A549 (cell line): ENCODE data around the gene BCL11B. TPM values are rescaled to one million over a fixed set of nuclear protein-coding genes. Genes with fewer than 3 reads are reported as not detected.

ENCODE experiments used
- ATAC-seq, 2 experiments: fragments of 200-7000 bp in 1 of 2; fragments of >200 bp in 1 of 2; cut with Nextera tagmentation in 1 of 2; cut with Tn5 transposase in 1 of 2; 3 replicates each; pipeline versions ENCODE4 v1.8.0 to v1.9.1; 2018 to 2020; ENCODE audit warnings: mild to moderate bottlenecking in 1 of 2, moderate library complexity in 1 of 2
- CTCF ChIA-PET: fragments of 300-600 bp; sonication (Branson Sonifier 250); formaldehyde crosslinking; extraction: SDS; loops from one replicate; lab custom pipeline; 2021; ENCODE audit warnings: antibody characterized with exemption, inconsistent platforms; lab: Yijun Ruan, JAX
- POLR2A ChIA-PET: fragments of 350-600 bp; formaldehyde crosslinking; extraction: SDS; loops from one replicate; lab custom pipeline; 2021; ENCODE audit warnings: antibody characterized with exemption, inconsistent platforms; lab: Yijun Ruan, JAX
- DNase-seq, 2 experiments: peaks; one replicate each; pipeline versions ENCODE4 v3.0.0 to v3.0.0-alpha.2; 2011 to 2016; ENCODE audit warnings: low read depth in 1 of 2, low spot score in 1 of 2
- FAIRE-seq: peaks from 2 replicates; lab custom pipeline; 2011; peaks lifted over from hg19 to GRCh38; lab: Jason Lieb, UNC
- H3K27ac ChIP-seq, 2 experiments: fragments of >200 bp; sonication (Bioruptor Twin); formaldehyde crosslinking; 3 replicates each; pipeline ENCODE4 v1.5.1; 2016 to 2017
- H3K4me1 ChIP-seq: fragments of >200 bp; sonication (Bioruptor Twin); formaldehyde crosslinking; 3 replicates; pipeline ENCODE4 v1.6.1; 2016
- H3K4me2 ChIP-seq: fragments of >200 bp; sonication (Bioruptor Twin); formaldehyde crosslinking; 3 replicates; pipeline ENCODE4 v1.6.1; 2016
- H3K4me3 ChIP-seq: fragments of >200 bp; sonication (Bioruptor Twin); formaldehyde crosslinking; 3 replicates; pipeline ENCODE4 v1.5.1; 2016
- H3K9me3 ChIP-seq: fragments of >200 bp; sonication (Bioruptor Twin); formaldehyde crosslinking; 3 replicates; pipeline ENCODE4 v1.6.1; 2016
- CBX2 ChIP-seq: fragments of 200-600 bp; sonication (generic); IDR thresholded peaks from 2 replicates; pipeline ENCODE4 v1.6.1; 2016; ENCODE audit warnings: low read depth, mild to moderate bottlenecking, borderline replicate concordance
- EHMT2 ChIP-seq: fragments of 200-600 bp; sonication (generic); IDR thresholded peaks from 2 replicates; pipeline ENCODE4 v1.6.1; 2016; ENCODE audit warnings: antibody characterized with exemption, low read depth, mild to moderate bottlenecking, moderate library complexity
- ESRRA ChIP-seq: fragments of 150-350 bp; IDR thresholded peaks from 2 replicates; pipeline ENCODE4 v1.6.1; 2014; ENCODE audit warnings: mild to moderate bottlenecking, low read length, borderline replicate concordance
- FOSL2 ChIP-seq, 2 experiments: fragments of 450-650 bp in 1 of 2; fragments of >200 bp in 1 of 2; sonication (Bioruptor Twin) in 1 of 2; formaldehyde crosslinking; IDR thresholded peaks; 2 replicates each; pipeline versions ENCODE4 v1.5.0 to v1.6.1; 2016 to 2020; ENCODE audit warnings: mild to moderate bottlenecking in 1 of 2, moderate library complexity in 1 of 2
- GATA3 ChIP-seq: IDR thresholded peaks from 2 replicates; pipeline ENCODE4 v1.6.1; 2012; ENCODE audit warnings: borderline replicate concordance
- HDAC2 ChIP-seq: fragments of 200-600 bp; sonication (generic); IDR thresholded peaks from 2 replicates; pipeline ENCODE4 v1.6.1; 2016
- HEYL ChIP-seq: fragments of 250-450 bp; sonication (Bioruptor Pico); IDR thresholded peaks from 2 replicates; pipeline ENCODE4 v1.8.0; 2021; ENCODE audit warnings: mild to moderate bottlenecking, moderate library complexity
- JUNB ChIP-seq: fragments of >200 bp; sonication (Bioruptor Twin); formaldehyde crosslinking; IDR thresholded peaks from 2 replicates; pipeline ENCODE4 v1.6.1; 2016
- MAZ ChIP-seq: fragments of 150-350 bp; IDR thresholded peaks from 2 replicates; pipeline ENCODE4 v1.6.1; 2014; ENCODE audit warnings: antibody characterized with exemption, low read depth, low read length, borderline replicate concordance
- NFE2L2 ChIP-seq: fragments of 150-350 bp; conservative IDR thresholded peaks from 2 replicates; pipeline ENCODE4 v1.6.1; 2014; ENCODE audit warnings: low read length
- NPAS2 ChIP-seq: fragments of 250-450 bp; sonication (Bioruptor Pico); IDR thresholded peaks from 2 replicates; pipeline ENCODE4 v1.8.0; 2022; ENCODE audit warnings: mild to moderate bottlenecking, moderate library complexity, borderline replicate concordance
- RARB ChIP-seq: fragments of 250-450 bp; sonication (Bioruptor Pico); IDR thresholded peaks from 2 replicates; pipeline ENCODE4 v1.8.0; 2021; ENCODE audit warnings: mild to moderate bottlenecking, moderate library complexity
- RCOR1 ChIP-seq: fragments of 150-350 bp; IDR thresholded peaks from 2 replicates; pipeline ENCODE4 v1.6.1; 2014; ENCODE audit warnings: antibody characterized with exemption, low read length, low read depth
- RNF2 ChIP-seq: fragments of 200-600 bp; sonication (generic); IDR thresholded peaks from 2 replicates; pipeline ENCODE4 v1.6.1; 2016; ENCODE audit warnings: low read depth, mild to moderate bottlenecking, antibody characterized with exemption, moderate library complexity, borderline replicate concordance
- ZFP36 ChIP-seq: fragments of 450-650 bp; IDR thresholded peaks from 2 replicates; pipeline ENCODE4 v1.6.1; 2014; ENCODE audit warnings: borderline replicate concordance; ENCODE audit not compliant: partially characterized antibody
- ZNF302 ChIP-seq: fragments of 250-450 bp; sonication (Bioruptor Pico); IDR thresholded peaks from 2 replicates; pipeline ENCODE4 v1.9.0; 2021; ENCODE audit warnings: inconsistent platforms, mild to moderate bottlenecking, moderate library complexity
- WGBS: methylation state at CpG from one replicate; pipeline ENCODE4 v1.1.6; 2017; ENCODE audit errors: missing lambda C conversion rate; 5-methylcytosine and 5-hydroxymethylcytosine counted together
- polyA plus RNA-seq, 4 experiments: library from polyadenylated mRNA; depleted of rRNA in 3 of 4; stranded (reverse); fragments of >200 nt; fragmentation: RNase III in 1 of 4; extraction: RNeasy Plus Mini Kit Qiagen cat#74134 plus additional on column Dnase treatment in 1 of 4; gene quantifications; 2 replicates in 3 of 4; 3 replicates in 1 of 4; pipeline ENCODE4 v1.2.3, GENCODE V29; 2011 to 2017
- TF ChIP-seq, protein P1 (sequence below): fragments of 450-650 bp; IDR thresholded peaks from 2 replicates; pipeline ENCODE4 v1.6.1; 2014; ENCODE audit warnings: antibody characterized with exemption
- TF ChIP-seq, protein P2 (sequence below): fragments of 150-350 bp; IDR thresholded peaks from 2 replicates; pipeline ENCODE4 v1.6.1; 2014; ENCODE audit warnings: low read depth, mild to moderate bottlenecking, low read length
- TF ChIP-seq, protein P3 (sequence below): fragments of >200 bp; sonication (Bioruptor Twin); formaldehyde crosslinking; IDR thresholded peaks from 3 replicates; pipeline ENCODE4 v1.6.1; 2016

Gene BCL11B
- polyA plus RNA-seq, 2 of the 4 experiments (the other 2 are of a cell fraction), result 0.43 to 0.49 TPM

DNA sequence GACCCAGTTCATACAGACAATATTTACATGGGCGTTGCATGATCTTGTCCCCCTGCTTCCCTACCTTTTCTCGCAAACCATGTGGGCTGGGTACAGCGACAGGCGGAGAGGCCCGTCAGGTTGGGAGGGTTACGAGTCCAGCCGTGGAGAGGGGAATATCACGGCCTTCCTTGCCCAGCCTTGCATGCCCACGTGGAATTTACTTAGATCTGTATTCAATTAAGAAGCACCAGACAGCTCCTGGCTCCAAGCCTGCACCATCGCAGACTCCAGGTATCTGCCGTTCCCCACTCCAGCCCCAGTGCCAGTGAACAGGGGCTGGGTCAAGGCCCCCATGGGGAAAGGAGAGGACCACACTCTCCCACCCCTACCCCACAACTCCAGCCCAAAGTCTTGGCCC is 29.8 kb downstream of the BCL11B start:
- no peaks in the 10 kb centered on the region for H3K4me1 ChIP-seq
- H3K9me3 ChIP-seq, result no peaks in the 10 kb centered on the region
- no peak for TF ChIP-seq HDAC2
- TF ChIP-seq, protein P1, sequence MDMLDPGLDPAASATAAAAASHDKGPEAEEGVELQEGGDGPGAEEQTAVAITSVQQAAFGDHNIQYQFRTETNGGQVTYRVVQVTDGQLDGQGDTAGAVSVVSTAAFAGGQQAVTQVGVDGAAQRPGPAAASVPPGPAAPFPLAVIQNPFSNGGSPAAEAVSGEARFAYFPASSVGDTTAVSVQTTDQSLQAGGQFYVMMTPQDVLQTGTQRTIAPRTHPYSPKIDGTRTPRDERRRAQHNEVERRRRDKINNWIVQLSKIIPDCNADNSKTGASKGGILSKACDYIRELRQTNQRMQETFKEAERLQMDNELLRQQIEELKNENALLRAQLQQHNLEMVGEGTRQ, result no peak
- TF ChIP-seq ZFP36, result no peak
- no peak overlapping the region for H3K4me3 ChIP-seq
- H3K27ac ChIP-seq, result no peak overlapping the region
- FAIRE-seq (no peak), ATAC-seq (no peak), DNase-seq (no peak)
- no peak overlapping the region for H3K4me2 ChIP-seq
- WGBS, result 77% methylated on average over 11 of the region's 11 CpGs
- CTCF ChIA-PET, result interaction anchor here (1.5 kb wide), 1 partner anchor 24 kb away, joined by 3 read pairs; no protein-coding TSS in a partner anchor
- POLR2A ChIA-PET, result no interaction called here

DNA sequence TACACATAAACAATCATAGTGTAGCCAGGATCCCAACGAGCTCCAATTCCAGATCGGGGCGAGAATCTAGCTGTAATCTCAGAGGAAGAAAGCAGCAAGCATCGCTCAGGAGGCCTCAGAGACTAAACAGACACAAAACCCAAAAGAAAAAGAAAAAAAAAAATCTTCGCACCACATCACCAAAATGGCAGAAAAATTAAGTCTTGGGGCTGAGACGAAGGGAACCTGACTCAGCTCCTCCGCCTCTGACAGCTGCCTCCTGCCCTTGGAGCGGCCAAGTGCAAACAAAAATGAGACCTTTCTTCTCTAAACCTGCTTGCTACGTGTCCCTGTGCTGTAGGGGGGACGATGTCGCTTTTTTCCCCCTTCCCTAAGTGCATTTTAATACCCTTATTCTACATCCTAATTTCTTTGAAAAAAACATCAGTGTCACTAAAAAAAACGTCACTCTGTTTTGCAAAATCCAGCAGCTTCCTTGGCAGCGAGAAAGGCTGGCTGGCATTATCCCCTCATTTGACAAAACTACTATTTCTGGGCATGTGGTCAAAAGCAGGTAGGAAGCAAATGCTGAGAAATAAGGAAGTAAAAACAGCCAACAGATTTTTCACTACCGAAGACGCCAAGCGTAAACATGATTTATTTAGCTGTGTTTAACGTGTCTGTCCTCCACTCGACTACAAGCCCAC is 30.5 kb downstream of the BCL11B start:
- 70% methylated on average over 18 of the region's 18 CpGs for WGBS
- no peak overlapping the region for H3K4me3 ChIP-seq
- ATAC-seq (no peak), DNase-seq (no peak), FAIRE-seq (no peak)
- no peak overlapping the region for H3K27ac ChIP-seq
- H3K4me2 ChIP-seq, result no peak overlapping the region
- POLR2A ChIA-PET, result interaction anchor here (0.7 kb wide), 1 partner anchor 75 kb away, joined by 3 read pairs; no protein-coding TSS in a partner anchor
- H3K9me3 ChIP-seq, result peaks cover 2% of the 10 kb centered on the region; the same call in 1 of the 3 replicates
- TF ChIP-seq, protein P2, sequence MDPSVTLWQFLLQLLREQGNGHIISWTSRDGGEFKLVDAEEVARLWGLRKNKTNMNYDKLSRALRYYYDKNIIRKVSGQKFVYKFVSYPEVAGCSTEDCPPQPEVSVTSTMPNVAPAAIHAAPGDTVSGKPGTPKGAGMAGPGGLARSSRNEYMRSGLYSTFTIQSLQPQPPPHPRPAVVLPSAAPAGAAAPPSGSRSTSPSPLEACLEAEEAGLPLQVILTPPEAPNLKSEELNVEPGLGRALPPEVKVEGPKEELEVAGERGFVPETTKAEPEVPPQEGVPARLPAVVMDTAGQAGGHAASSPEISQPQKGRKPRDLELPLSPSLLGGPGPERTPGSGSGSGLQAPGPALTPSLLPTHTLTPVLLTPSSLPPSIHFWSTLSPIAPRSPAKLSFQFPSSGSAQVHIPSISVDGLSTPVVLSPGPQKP, result no peak
- no peak for TF ChIP-seq MAZ
- TF ChIP-seq, protein P3, sequence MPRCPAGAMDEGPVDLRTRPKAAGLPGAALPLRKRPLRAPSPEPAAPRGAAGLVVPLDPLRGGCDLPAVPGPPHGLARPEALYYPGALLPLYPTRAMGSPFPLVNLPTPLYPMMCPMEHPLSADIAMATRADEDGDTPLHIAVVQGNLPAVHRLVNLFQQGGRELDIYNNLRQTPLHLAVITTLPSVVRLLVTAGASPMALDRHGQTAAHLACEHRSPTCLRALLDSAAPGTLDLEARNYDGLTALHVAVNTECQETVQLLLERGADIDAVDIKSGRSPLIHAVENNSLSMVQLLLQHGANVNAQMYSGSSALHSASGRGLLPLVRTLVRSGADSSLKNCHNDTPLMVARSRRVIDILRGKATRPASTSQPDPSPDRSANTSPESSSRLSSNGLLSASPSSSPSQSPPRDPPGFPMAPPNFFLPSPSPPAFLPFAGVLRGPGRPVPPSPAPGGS, result no peak
- no peak for TF ChIP-seq JUNB
- no peak for TF ChIP-seq RNF2
- no peak for TF ChIP-seq NFE2L2
- TF ChIP-seq FOSL2 (IDR thresholded peaks at IDR 0.05), result no peak
- no peak for TF ChIP-seq FOSL2 (CRISPR knock-in tag; IDR thresholded peaks at IDR 0.05)
- TF ChIP-seq RCOR1, result no peak
- TF ChIP-seq GATA3, result no peak
- no peak for TF ChIP-seq NPAS2 (CRISPR knock-in tag)
- TF ChIP-seq RARB (CRISPR knock-in tag), result no peak
- no peak for TF ChIP-seq EHMT2
- TF ChIP-seq CBX2, result no peak
- no peak for TF ChIP-seq ESRRA
- no peak for TF ChIP-seq HEYL (CRISPR knock-in tag)
- TF ChIP-seq ZNF302, result no peak
- CTCF ChIA-PET, result interaction anchor here (1.5 kb wide), 1 partner anchor 25 kb away, joined by 3 read pairs; no protein-coding TSS in a partner anchor
- no peaks in the 10 kb centered on the region for H3K4me1 ChIP-seq
